Ascending aorta (tissue), 2 donors: ENCODE results near the gene C19orf47. TPM values are rescaled to one million over a fixed set of nuclear protein-coding genes. Genes with fewer than 3 reads are reported as not detected.

Experiments
- DNase-seq, 2 donors: peaks; one replicate each; pipeline ENCODE4 v3.0.0-alpha.2; 2019; ENCODE audit warnings: low spot score in 2 of 2
- H3K27ac ChIP-seq, 2 donors: fragments of 200-600 bp; sonication (generic); one replicate each; pipeline ENCODE4 v1.5.1; 2016 to 2017; ENCODE audit warnings: mild to moderate bottlenecking in 1 of 2
- H3K27me3 ChIP-seq: fragments of 200-600 bp; sonication (generic); one replicate; pipeline ENCODE4 v1.5.1; 2017
- H3K36me3 ChIP-seq, 2 donors: fragments of 200-600 bp; sonication (generic); one replicate each; pipeline ENCODE4 v1.5.1; 2016
- H3K4me1 ChIP-seq, 2 donors: fragments of 200-600 bp; sonication (generic); one replicate each; pipeline ENCODE4 v1.5.1; 2016 to 2017; ENCODE audit warnings: mild to moderate bottlenecking in 1 of 2
- H3K4me3 ChIP-seq, 2 donors: fragments of 200-600 bp; sonication (generic); one replicate each; pipeline ENCODE4 v1.5.1; 2016 to 2017; ENCODE audit warnings: mild to moderate bottlenecking in 1 of 2
- H3K9me3 ChIP-seq, 2 donors: fragments of 200-600 bp; sonication (generic); one replicate each; pipeline ENCODE4 v1.5.1; 2016
- CTCF ChIP-seq, 3 experiments: fragments of 200-600 bp in 2 of 3; fragments of 450-650 bp in 1 of 3; sonication (generic) in 2 of 3; IDR thresholded peaks; one replicate each; pipeline ENCODE4 v1.5.1; 2016 to 2019; ENCODE audit warnings: antibody characterized with exemption in 3 of 3, mild to moderate bottlenecking in 1 of 3, moderate library complexity in 1 of 3
- intact Hi-C: fragments of 100-400 bp; cut with DNase I; formaldehyde crosslinking; loops from one replicate; pipeline ENCODE4 v1.15.1; 2023
- total RNA-seq: library from RNA; depleted of rRNA; stranded (reverse); fragments of >200 nt; gene quantifications from one replicate; pipeline ENCODE4 v1.1.0, GENCODE V29; 2016

Gene C19orf47
- total RNA-seq, 1 donor from 2014 or later = 10.4 TPM

- no peaks in the 10 kb centered on the region for H3K27me3 ChIP-seq
- no peaks in the 10 kb centered on the region for H3K9me3 ChIP-seq
- peaks cover 78% of the 10 kb centered on the region in 2 donors for H3K36me3 ChIP-seq
- no peak overlapping the region for H3K4me3 ChIP-seq
- H3K4me1 ChIP-seq = no peaks in the 10 kb centered on the region
- no peak overlapping the region for H3K27ac ChIP-seq
- no peak for TF ChIP-seq CTCF (IDR thresholded peaks at IDR 0.05)
- intact Hi-C loops = no loop called here
- no peak for DNase-seq
Observed at GRCh38 chr19:40322951-40323615, 25.1 kb downstream of the C19orf47 start.

- TF ChIP-seq CTCF (IDR thresholded peaks at IDR 0.05) = no peak
- Histone ChIP-seq H3K27ac (no peak overlapping the region), H3K4me3 (no peak overlapping the region), H3K36me3 (peaks cover 69 to 73% of the 10 kb centered on the region in 2 donors), H3K27me3 (no peaks in the 10 kb centered on the region), H3K9me3 (no peaks in the 10 kb centered on the region), H3K4me1 (no peaks in the 10 kb centered on the region)
- intact Hi-C loops = no loop called here
- DNase-seq = no peak
Observed at GRCh38 chr19:40322271-40322610, 26.0 kb downstream of the C19orf47 start.

- no peak for TF ChIP-seq CTCF (IDR thresholded peaks at IDR 0.05)
- no peaks in the 10 kb centered on the region for H3K27me3 ChIP-seq
- no peak for DNase-seq
- H3K36me3 ChIP-seq = peaks cover 66 to 69% of the 10 kb centered on the region in 2 donors
- H3K4me3 ChIP-seq = no peak overlapping the region
- H3K9me3 ChIP-seq = no peaks in the 10 kb centered on the region
- intact Hi-C loops = no loop called here
- H3K27ac ChIP-seq = no peak overlapping the region
- H3K4me1 ChIP-seq = no peaks in the 10 kb centered on the region
Observed at GRCh38 chr19:40321566-40322270, 26.5 kb downstream of the C19orf47 start.

GRCh38 chr19:40321076-40321475 lies 27.1 kb downstream of the C19orf47 start:
- TF ChIP-seq CTCF (IDR thresholded peaks at IDR 0.05) = no peak
- H3K4me3 ChIP-seq = no peak overlapping the region
- peaks cover 60 to 63% of the 10 kb centered on the region in 2 donors for H3K36me3 ChIP-seq
- intact Hi-C loops = no loop called here
- H3K27ac ChIP-seq = no peak overlapping the region
- no peaks in the 10 kb centered on the region for H3K27me3 ChIP-seq
- no peaks in the 10 kb centered on the region for H3K9me3 ChIP-seq
- H3K4me1 ChIP-seq = no peaks in the 10 kb centered on the region
- no peak for DNase-seq

- Histone ChIP-seq H3K4me3 (no peak overlapping the region), H3K27ac (no peak overlapping the region), H3K9me3 (no peaks in the 10 kb centered on the region), H3K4me1 (no peaks in the 10 kb centered on the region), H3K27me3 (no peaks in the 10 kb centered on the region), H3K36me3 (peaks cover 55 to 57% of the 10 kb centered on the region in 2 donors)
- intact Hi-C loops = no loop called here
- no peak for DNase-seq
- no peak for TF ChIP-seq CTCF (IDR thresholded peaks at IDR 0.05)
Observed at GRCh38 chr19:40320558-40320935, 27.6 kb downstream of the C19orf47 start.
